ENCODE results near the gene HELZ2.
A peak's percentile ranks its signal among the peaks of the same experiment; 100 is the strongest.
"Not testable (repeated sequence)": the region's sequence is repeated elsewhere in the genome, so short reads cannot be mapped to it uniquely, and the experiment has no call there.

HELZ2 gene

DNA sequence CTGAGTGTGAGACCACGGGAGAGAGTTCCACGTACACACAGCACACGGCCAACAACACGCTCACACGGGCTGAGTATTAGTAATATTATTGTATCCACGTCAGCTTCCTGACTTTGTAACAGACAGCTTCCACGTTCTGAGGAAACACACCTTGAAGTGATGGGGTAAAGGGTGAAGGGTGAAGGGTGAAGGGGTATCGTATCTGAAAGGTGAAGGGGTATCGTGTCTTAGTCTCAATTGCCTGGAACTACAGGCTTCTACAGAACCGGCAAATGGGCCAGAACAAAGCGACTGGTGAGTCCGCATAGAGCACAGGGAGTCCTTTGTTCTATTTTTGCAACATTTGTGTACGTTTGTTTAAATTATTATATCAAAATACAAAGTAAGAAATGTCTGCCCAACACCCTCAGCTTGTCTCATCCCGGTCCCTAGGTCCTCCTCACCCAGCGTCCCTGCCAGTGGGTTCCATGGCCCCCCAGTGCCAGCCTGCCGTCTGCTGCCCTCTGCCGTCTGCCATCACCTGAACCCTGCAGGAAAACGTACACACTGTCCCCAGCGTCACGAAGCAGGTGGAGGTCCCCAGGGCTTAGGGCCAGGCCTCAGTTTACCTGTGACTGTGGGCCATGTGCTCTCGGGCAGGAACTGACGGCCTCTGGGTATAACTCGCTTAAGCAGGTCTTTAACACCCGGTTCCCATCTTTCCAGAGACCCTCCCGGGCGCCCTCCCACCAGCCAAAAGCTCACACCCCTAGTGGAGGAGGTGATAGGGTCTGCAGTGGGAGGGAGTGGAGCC, 4.4 kb upstream of the HELZ2 start:
- DNase-seq = no peak

DNA sequence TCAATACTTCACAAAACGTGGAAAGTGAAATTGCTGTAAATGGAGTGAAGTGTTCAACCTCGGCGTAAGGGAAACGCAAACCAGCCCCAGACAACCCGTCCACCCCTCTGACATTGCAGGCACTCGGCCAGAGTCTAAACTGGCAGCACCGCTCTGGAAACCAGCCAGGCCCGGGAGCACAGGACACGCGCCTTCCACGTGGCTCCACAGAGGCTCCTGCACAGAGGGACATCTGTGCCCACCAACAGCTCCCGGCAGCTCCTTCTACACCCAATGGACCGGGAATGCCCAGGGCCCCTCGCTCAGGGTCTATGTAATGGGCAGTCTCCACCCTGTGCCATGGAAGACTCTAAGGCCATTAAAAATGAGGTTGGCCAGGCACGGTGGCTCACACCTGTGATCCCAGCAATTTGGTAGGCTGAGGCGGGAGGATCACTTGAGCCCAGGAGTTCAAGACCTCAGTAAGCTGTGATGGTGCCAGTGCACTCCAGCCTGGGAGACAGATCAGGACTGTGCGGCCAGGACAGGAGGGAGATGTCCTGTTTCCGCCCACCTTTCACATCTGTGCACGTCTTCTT, 3.4 kb upstream of the HELZ2 start:
- peak; percentile 12 to 74 for DNase-seq

DNA sequence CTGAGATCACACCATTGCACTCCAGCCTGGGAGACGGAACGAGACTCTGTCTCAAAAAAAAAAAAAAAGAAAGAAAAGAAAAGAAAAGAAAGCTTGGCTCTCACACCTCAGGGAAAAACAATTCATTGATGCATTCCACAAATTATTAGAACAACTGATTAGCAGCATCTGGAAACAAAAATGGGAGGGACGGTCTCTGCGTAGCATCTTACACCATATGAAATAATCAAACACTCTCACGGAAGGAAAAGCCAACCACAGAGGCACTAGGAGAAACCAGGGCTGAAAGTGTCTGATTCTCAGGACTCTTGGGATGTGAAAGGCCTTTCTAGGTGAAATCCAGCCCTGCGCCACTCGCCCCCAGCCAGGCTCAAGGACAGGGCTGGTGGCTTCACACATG, 2.3 kb upstream of the HELZ2 start:
- DNase-seq = no peak

DNA sequence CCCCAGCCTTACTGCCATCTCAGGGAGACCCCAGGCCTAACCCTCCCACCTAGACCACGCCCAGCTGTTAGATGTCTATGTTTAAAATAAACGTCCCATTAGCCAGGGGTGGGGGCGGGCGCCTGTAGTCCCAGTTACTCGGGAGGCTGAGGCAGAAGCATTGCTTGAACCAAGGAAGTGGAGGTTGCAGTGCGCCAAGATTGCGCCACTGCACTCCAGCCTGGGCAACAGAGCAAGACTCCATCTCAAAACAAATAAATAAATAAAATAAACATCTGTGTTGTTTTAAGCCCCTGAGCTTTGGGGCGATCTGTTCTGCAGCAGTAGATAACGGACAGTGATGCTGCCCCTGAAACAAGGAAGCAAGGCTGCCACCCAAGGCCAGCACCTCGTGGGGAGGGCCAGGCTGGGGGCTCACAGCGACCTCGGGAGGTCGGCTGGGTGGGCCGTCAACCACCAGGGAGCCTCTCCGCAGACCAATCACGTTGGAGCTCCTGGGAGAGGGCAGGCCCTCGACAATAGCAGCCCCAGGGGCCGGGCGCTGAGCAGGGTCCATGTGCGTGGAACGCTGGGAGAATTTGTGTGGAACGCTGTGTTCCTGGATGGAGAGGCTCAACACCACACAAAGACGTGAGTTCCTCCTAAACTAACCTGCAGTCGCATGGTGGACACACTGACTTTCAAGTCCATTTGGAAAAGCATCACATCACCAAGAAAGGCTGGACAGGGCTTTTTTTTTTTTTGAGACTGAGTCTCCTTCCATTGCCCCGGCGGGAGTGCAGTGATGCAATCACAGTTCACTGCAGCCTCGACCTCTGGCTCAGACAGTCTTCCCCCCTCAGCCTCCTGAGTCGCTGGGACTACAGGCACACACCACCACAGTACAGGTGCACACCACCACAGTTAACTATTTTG, 1.0 kb upstream of the HELZ2 start:
- DNase-seq = no peak

DNA sequence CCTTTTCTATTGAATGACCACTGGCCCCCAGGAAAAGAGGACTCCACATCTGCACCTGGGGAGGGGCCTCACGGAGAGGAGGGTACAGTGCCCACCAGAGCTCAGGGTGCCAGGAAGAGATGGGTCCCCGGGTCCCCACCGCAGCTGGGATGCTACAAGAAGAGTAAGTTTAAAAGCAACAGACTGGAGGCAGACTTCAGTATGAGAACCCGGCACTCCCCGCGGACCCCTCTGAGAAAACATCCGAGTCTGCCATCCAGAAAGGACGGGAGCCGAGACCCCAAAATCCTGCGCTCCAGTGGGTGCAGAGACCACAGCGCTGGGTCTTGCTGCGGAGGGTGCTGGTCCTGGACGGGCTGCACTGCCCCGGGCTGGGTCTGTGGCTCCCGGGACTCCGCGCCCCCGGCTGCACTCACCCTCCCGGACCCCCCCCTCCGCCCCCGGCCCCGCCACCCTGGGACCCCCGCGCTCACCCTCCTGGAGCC, 350 bp downstream of the HELZ2 start:
- no peak for DNase-seq

DNA sequence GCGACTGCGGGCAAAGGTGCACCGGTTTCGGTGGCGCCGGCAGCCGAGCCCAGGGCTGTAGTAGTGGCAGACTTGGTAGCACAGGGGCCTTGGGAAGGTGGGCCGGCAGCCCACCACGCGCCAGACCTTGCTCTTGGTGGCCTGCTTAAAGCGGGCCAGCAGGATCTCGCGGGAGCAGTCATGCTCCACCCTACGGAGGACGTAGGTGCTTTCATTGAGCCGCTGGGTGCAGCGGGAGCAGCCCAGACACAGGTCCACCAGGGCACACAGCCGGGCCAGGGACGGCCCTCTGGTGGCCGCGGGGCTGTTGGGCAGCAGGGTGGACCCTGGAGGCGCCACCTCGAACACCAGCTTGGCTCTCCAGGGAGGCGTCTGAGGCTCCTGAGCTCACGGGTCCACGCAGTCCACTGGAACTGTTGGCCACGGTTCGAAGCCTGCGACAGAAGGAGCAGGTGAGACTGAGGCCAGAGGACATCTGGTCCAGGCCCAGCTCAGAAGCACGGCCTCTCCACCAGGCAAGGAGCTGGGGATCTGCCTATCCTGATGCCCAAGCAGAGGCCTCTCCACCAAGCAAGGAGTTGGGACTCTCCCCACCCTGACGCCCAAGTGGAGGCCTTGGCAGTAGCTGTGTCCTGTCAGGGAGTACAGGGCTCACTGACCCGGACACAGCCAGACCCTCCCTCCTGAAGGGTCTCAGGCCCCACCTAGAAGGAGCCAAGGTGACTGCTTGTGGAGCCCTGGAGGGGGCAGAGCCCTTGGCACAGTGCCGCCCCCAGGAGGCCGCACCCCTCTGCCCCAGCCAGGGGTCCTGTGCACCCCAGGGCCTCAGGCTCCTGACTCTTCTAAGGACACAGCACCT, 1.0 kb downstream of the HELZ2 start:
- no peak for DNase-seq

DNA sequence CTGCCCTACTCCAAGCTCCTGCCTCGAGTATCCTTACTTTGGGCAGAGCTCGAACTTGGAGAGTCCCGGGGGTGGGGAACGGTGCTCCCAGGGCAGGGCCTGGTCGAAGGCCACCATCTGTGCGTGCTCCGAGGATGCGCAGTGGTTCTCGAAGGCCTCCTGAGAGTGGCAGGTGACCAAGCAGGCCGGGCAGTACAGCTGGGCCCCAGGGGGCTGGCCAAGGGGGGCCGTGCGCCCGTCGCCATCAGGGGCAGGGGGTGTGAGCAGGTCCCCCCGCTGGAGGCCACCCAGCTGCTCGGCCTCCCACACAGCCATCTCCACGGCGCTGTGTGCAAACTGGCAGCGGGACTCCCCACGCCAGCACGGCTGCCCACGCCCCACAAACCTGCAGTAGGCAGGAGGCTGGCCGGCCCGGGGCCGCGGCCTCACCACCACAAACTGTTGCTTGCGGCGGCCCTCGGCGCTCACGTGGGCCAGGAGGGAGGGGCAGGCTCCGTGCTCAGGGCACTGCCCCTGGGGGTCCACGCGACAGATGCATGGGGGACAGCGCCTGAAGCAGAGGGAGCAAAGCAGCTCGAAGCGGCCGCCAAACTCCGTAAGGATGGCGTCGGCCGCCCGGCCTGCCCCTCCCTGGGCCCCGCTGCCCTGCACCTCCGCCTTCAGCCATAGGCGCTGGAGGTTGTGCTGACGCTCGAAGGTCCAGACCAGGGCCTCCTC, 1.8 kb downstream of the HELZ2 start:
- DNase-seq = no peak

DNA sequence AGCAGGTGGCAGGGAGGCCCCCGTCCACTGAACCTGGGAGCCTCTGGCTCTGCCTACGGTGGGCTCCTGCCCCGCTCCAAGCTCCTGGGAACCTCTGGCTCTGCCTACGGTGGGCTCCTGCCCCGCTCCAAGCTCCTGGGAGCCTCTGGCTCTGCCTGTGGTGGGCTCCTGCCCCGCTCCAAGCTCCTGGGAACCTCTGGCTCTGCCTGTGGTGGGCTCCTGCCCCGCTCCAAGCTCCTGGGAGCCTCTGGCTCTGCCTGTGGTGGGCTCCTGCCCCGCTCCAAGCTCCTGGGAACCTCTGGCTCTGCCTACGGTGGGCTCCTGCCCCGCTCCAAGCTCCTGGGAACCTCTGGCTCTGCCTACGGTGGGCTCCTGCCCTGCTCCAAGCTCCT, 3.0 kb downstream of the HELZ2 start:
- not testable (repeated sequence) for DNase-seq

DNA sequence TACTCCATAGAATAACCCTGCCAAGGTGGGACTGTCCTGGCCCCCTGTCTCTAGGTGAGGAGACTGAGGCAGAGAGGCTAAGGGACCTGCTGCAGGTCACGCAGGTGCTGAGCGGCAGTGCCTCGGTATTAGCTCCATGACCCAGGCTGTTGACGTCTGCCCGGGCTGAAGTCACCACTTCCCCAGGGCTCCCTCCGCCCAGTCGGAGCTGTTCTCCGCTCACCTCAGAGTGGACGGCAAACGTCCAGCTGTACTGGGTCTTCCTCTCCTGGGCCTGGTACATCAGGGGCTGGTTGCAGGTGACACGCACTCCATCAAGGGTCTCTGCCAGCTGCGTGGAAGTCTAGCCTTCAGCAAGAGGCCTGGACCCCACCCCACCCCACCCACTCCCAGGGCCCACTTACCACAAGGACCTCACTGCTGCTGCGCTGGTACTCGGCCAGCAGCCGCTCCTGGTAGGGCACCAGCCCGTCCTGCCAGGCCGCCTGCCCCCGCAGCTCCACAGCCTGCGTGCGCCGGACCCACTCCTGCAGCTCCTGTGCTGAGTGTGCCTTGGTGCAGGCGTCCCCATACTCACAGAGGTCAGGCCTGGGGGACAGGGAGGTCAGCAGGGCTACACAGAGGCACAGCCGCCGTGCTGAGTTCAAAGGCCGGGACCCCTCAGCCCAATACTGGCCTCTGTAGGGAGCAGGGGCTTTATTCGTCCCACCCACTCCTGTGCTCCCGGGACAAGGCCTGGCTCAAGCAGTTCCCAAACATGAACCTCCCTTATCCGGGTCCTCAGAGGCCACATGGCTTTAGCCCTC, 3.6 kb downstream of the HELZ2 start:
- DNase-seq = no peak

DNA sequence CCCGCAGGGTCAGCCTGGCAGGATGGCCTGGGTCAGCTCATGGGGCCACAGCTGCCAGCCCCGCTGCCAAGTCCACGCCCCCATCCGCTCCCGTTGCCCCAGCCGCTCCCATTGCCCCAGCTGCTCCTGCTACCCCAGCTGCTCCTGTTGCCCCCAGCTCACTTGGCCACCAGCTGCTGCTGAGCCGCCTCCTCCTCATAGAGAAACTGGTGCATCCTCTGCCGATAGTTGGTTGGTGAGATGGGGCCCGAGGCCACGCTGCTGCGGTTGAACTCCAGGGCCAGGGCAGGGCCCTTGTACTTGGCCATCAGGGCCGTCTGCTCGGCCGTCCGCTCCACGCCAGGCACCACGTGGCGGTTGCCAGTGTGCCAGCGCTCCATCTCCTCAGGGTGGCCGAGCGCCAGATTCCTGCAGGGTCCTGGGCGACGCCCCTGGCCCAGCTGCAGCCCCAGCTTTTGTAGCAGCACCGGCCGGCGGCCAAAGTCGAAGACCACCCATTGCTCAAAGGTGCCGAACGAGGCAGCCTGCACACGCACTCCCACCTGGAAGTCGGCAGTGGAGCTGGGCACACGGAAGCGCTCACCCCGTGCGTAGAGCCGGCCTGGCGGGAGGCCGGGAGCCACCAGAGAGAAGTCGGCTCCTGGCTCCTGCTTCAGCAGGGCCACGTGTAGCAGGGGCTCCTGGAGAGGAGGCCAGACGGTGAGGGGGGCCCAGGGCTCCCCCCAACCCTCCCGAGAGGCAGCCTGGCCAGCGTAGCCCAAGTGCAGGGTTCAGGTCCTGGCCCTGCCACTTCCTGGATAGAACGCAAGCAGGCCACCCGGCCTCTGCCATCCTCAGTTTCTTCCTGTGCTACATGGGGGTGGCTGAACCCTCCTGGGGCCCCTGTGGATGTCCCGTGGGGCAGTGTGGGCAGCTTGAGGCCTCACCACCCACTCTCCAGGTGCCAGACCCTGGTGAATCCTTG, 4.8 kb downstream of the HELZ2 start:
- DNase-seq = peak in 1 of 2 experiments; percentile 75

DNA sequence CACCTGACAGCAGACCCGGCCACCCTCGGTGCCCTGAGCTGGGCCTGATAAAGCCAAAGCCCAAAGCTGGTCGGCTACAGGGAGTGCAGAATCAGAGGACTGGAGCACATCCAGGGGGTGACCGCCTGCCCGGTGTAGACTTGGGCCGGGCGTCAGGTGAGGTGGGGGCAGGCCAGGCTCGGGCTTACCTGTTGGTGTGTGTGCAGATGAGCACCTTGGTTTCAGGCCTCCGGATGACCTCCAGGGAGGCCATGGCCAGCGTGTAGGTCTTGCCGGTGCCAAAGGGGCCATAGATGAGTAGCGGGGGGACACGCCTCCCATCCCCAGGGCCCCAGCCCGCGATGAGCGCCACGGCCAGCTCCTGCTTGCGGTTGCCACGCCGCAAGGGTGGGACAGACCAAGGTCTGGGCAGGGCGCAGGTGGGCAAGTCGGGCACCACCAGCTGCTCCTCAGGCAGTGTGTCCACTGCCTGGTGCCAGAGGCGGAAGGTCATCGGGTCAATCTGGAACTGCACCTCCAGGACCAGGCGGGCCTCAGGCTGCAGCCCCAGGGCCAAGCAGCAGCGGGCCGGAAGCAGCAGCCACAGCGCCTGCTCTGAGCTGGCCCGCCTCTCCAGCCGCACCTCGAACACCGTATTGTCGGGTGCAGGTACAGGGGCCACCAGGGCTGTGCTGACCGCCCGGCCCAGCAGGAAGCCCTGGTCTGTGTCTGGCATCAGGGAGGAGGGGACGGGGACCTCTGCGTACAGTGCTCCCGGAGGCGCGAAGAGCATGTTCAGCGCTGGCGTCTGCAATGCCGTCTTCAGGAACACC, 5.7 kb downstream of the HELZ2 start:
- no peak for DNase-seq

DNA sequence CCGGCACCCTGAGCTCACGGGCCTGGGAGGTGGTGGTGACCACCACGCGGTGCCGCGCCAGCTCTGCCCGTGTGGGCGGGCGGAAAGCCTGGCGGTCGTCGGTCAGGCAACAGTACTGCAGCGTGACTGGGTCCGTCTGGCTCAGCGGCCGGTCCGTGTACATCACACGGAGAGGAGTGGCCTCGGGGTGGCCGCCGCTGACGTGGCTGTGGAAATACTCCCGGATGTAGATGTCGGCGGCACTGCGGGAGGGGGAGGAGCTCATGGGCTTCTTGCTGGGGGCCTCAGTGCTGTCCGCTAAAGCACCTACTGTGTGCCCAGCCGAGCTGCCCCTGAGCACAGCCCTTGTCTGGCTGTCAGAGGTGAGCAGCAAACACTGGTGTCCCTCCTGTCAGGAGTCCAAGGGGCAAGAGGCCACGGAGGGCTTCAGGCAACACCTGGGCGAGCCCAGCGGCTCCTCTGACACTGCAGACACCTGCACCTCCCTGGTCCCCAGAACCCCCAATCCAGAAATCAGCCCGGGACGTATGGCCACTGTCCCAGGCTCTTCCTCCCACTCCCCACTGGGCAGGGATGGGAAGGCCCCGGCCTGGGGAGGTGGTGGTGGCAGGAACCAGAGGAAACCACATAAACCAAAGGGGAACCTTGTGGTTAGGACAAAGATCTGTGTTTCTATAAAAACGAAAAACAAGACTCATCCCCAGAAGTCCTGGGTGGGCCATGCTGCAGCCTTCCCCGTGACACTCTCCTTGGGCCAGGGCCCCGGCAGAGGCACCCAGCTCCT, 6.5 kb downstream of the HELZ2 start:
- no peak for DNase-seq

DNA sequence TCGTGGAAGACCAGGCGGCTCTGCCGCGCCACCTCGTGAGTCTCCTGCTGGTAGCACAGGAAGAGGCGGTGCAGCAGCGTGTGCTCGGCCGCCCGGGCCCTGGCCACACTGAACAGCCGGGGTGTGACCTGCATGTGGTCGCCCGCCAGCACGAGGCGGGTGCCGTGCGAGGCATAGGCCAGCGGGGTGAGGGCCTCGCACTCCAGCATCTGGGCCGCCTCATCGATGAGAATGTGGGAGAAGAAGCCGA, 7.0 kb downstream of the HELZ2 start:
- DNase-seq = no peak

DNA sequence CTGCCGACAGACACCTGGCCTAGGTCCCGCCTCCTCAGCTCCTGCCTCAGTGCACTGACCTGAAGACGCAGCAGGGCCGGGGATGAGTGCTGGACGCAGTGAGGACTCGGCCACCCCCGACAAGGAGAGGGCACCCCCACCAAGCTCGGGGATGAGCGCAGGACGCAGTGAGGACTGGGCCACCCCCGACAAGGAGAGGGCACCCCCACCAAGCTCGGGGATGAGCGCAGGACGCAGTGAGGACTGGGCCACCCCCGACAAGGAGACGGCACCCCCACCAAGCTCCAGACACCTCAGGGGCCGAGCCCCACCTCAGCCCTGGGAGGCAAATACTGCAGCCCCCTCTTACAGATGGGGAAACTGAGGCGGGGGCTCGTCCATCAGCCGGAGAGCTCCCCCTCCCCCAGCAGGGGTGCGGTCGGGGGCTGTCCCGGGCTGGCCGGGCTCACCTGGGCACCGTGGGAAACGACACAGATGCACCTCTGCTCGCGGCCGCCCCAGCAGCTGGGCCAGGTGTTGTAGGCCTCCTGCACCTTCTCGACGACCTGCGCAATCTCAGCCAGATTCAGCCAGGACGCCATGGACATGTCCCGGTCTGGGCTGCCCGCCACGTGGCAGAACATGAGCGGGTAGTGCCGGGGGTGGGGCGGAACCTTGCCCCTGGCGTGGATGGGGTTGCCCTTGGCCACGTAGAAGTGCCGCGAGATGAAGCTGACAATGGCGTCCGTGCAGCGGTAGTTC, 7.5 kb downstream of the HELZ2 start:
- DNase-seq = no peak

DNA sequence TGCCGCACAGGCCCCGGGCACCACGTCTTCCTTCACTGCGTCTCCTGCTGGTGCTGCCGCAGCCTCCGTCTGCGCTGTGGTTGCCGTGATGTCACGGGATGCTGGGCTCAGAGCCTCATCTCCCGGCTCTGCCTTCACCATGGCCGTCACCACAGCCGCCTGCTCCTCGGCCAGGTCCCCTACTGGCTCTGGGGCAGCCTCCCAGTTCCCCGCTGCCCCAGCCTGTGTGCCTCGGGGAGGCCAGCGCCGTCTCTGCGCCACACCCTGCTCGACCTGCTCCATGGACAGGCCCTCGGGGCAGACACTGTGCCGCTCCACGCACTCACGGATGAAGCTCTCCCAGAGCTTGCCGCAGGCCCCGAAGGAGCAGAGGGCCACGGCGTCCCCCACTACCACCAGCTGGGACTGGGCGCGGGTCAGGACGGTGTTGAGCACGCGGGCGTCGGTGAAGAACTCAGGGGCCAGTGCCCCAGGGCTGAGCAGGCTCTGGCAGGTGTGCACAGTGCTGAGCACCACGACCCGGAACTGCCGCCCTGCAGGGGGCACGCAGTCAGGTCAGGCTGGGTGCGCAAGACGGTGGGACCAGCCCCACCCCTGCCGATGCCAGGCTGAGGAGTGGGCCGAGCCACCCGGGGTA, 8.2 kb downstream of the HELZ2 start:
- DNase-seq = no peak

DNA sequence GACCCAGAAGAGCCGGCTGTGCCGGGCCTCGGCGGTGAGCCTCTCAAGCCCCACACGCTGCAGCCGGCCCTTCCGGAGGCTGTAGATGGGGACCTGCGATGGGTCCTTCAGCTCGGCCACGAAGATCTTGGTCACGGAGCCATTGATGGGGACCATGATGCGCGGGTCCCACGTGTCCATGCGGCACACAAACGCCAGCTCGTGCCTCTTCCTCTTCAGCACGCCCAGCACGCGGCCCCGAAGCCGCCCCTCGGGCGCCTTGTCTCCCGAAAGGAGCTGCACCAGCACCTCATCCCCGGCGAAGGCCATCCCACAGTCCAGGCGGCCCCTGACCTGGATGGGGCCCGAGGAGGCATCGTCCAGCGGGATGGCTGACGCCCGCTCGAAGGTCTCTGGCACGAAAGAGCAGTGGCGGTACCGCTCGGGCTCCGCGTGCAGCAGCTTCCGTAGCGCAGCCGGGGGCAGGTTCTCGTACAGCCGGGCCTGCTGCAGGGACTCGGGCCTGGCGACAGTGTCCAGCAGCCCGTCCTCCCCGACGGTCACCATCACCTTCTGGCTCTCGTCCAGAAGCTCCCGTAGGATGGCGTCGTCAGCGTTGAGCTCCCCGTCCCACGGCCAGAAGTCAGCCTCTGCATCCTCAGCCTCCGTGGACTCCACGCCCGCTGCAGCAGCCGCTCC, 8.9 kb downstream of the HELZ2 start:
- no peak for DNase-seq

All from NCI-H446 (cell line).